ENCODE measurements around the gene PRSS53.

Gene PRSS53

GRCh38 chr16:31033709-31034492 is 54.8 kb downstream of the PRSS53 start:
- no peak for TF ChIP-seq CTCF (IDR thresholded peaks at IDR 0.05)
